Hepatocyte (in vitro differentiated cells): ENCODE data around the gene YPEL4.

Experiments used
- EZH2 ChIP-seq: fragments of 200-600 bp; sonication (generic); IDR thresholded peaks from 2 replicates; pipeline ENCODE4 v1.6.1; 2016; ENCODE audit warnings: antibody characterized with exemption, mild to moderate bottlenecking, borderline replicate concordance
- EZH2phosphoT487 ChIP-seq: fragments of 200-600 bp; sonication (generic); IDR thresholded peaks from one replicate; pipeline ENCODE4 v1.6.1; 2018; ENCODE audit warnings: antibody characterized with exemption, mild to moderate bottlenecking, low read depth, moderate library complexity; ENCODE audit not compliant: unreplicated experiment, severe bottlenecking
- TF ChIP-seq, protein P1 (sequence below): fragments of 200-600 bp; sonication (generic); IDR thresholded peaks from 2 replicates; pipeline ENCODE4 v1.5.1; 2016; ENCODE audit warnings: antibody characterized with exemption, mild to moderate bottlenecking; ENCODE audit not compliant: poor library complexity

- TF ChIP-seq, protein P1, sequence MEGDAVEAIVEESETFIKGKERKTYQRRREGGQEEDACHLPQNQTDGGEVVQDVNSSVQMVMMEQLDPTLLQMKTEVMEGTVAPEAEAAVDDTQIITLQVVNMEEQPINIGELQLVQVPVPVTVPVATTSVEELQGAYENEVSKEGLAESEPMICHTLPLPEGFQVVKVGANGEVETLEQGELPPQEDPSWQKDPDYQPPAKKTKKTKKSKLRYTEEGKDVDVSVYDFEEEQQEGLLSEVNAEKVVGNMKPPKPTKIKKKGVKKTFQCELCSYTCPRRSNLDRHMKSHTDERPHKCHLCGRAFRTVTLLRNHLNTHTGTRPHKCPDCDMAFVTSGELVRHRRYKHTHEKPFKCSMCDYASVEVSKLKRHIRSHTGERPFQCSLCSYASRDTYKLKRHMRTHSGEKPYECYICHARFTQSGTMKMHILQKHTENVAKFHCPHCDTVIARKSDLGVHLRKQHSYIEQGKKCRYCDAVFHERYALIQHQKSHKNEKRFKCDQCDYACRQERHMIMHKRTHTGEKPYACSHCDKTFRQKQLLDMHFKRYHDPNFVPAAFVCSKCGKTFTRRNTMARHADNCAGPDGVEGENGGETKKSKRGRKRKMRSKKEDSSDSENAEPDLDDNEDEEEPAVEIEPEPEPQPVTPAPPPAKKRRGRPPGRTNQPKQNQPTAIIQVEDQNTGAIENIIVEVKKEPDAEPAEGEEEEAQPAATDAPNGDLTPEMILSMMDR: no peak
- no peak for TF ChIP-seq EZH2
- TF ChIP-seq EZH2phosphoT487: no peak
These were observed 14.5 kb downstream of the YPEL4 start for GRCh38 chr11:57635246-57635645.
